BLaER1 treated with 17β-estradiol and CSF1 and Interleukin-3, amounts not matched to agents 10 nM and 100 nM (cell line): Measurements from ENCODE around the gene CACNA2D3.

Experiments used
- H3K27ac ChIP-seq, 11 experiments: shearing (Covaris generic); formaldehyde crosslinking; 2 replicates each; pipeline ENCODE4 v1.8.1; 2022
- H3K27me3 ChIP-seq, 11 experiments: shearing (Covaris generic); formaldehyde crosslinking; 2 replicates each; pipeline ENCODE4 v1.8.1; 2022
- H3K36me3 ChIP-seq, 11 experiments: shearing (Covaris generic); formaldehyde crosslinking; 2 replicates each; pipeline ENCODE4 v1.8.1; 2022
- H3K4me1 ChIP-seq, 10 experiments: shearing (Covaris generic); formaldehyde crosslinking; 2 replicates each; pipeline ENCODE4 v1.8.1; 2022
- H3K4me2 ChIP-seq, 11 experiments: shearing (Covaris generic); formaldehyde crosslinking; 2 replicates each; pipeline ENCODE4 v1.8.1; 2022
- H3K4me3 ChIP-seq, 10 experiments: shearing (Covaris generic); formaldehyde crosslinking; 2 replicates each; pipeline ENCODE4 v1.8.1; 2022
- H3K9ac ChIP-seq, 11 experiments: shearing (Covaris generic); formaldehyde crosslinking; 2 replicates each; pipeline ENCODE4 v1.8.1; 2022
- H3K9me3 ChIP-seq, 11 experiments: shearing (Covaris generic); formaldehyde crosslinking; replicated peaks in 1 of 11; 2 replicates each; pipeline ENCODE4 v1.8.1; 2022
- H4K20me1 ChIP-seq, 11 experiments: shearing (Covaris generic); formaldehyde crosslinking; 2 replicates each; pipeline ENCODE4 v1.8.1; 2022
- Cebpa-rat ChIP-seq, 11 experiments: shearing (Covaris generic); IDR thresholded peaks; 2 replicates each; pipeline ENCODE4 v1.8.1; 2022

CACNA2D3 gene

DNA sequence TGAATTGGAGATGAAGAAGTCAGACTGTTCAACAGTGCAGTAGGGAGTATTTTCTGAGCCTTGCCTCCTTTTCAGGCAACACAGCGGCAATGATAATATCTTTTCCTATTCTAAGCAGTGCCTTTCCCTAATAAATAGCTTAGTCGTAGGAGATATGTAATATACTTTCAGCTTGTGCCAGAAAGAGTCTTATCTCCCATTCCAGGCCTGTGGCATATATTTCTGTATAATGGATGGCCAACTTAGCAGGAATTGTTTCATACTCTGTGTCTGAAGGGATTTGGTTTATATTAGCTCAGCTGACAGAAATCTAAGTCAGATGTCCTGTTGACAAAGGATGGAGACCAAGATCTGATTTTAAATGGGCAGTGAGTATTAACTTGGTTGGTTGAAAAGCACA, 397.1 kb downstream of the CACNA2D3 start:
- H3K4me2 ChIP-seq, result peak overlapping the region in 2 of 11 experiments; percentile 29 to 54; a peak in 2 of 22 replicates
- H3K9ac ChIP-seq, result no peak overlapping the region
- no peak overlapping the region for H3K4me3 ChIP-seq
- H3K4me1 ChIP-seq, result peaks cover 0 to 14% (median 10%) of the 10 kb centered on the region in 10 experiments; a peak in 10 of 20 replicates
- no peaks in the 10 kb centered on the region; a peak in 1 of 22 replicates for H3K36me3 ChIP-seq
- H3K27ac ChIP-seq, result no peak overlapping the region
- H3K27me3 ChIP-seq, result no peaks in the 10 kb centered on the region
- H3K9me3 ChIP-seq, result peaks cover 0 to 44% (median 7%) of the 10 kb centered on the region in 11 experiments; a peak in 8 of 22 replicates
- no peaks in the 10 kb centered on the region for H4K20me1 ChIP-seq
- TF ChIP-seq Cebpa-rat (IDR thresholded peaks at IDR 0.05), result no peak

GRCh38 chr3:54520060-54520459, 397.7 kb downstream of the CACNA2D3 start:
- peaks cover 0 to 49% (median 7%) of the 10 kb centered on the region in 11 experiments; a peak in 11 of 22 replicates for H3K9me3 ChIP-seq
- no peak overlapping the region for H3K9ac ChIP-seq
- H3K4me3 ChIP-seq, result no peak overlapping the region
- H3K4me1 ChIP-seq, result peaks cover 0 to 14% (median 10%) of the 10 kb centered on the region in 10 experiments; a peak in 10 of 20 replicates
- H4K20me1 ChIP-seq, result no peaks in the 10 kb centered on the region
- no peak for TF ChIP-seq Cebpa-rat (IDR thresholded peaks at IDR 0.05)
- no peaks in the 10 kb centered on the region for H3K27me3 ChIP-seq
- H3K36me3 ChIP-seq, result no peaks in the 10 kb centered on the region; a peak in 1 of 22 replicates
- no peak overlapping the region for H3K27ac ChIP-seq
- H3K4me2 ChIP-seq, result no peak overlapping the region

DNA sequence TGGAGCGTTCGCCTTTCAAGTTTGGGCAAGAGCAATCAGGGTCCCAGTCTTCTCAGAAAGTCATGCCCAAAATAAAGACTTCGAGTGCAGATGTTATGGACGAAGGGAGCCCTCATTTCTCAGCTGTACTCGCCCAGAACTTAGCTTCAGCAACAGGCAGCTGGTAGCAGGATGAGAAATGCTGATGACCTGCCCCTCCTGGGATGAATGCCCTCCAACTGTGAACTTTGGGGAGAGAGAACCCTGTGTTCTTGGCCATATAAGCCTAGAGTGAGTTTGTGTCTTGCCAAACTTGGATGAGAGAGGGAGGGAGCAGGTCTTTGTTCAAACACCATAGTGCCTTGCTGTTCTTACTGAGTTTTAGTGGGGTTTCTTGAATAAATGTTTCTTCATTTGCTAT, 405.2 kb downstream of the CACNA2D3 start:
- Histone ChIP-seq H3K4me3 (no peak overlapping the region), H3K4me2 (no peak overlapping the region), H3K4me1 (peaks cover 8 to 12% (median 11%) of the 10 kb centered on the region in 10 experiments; a peak in 18 of 20 replicates), H3K9me3 (peaks cover 9 to 40% (median 18%) of the 10 kb centered on the region in 11 experiments; a peak in 20 of 22 replicates), H3K9ac (no peak overlapping the region), H3K27me3 (no peaks in the 10 kb centered on the region), H4K20me1 (no peaks in the 10 kb centered on the region), H3K27ac (no peak overlapping the region), H3K36me3 (no peaks in the 10 kb centered on the region; a peak in 2 of 22 replicates)
- TF ChIP-seq Cebpa-rat (IDR thresholded peaks at IDR 0.05), result no peak

- Histone ChIP-seq H3K4me2 (no peak overlapping the region), H3K27ac (no peak overlapping the region), H3K9ac (no peak overlapping the region), H3K27me3 (no peaks in the 10 kb centered on the region), H4K20me1 (no peaks in the 10 kb centered on the region), H3K4me1 (peaks cover 8 to 12% (median 11%) of the 10 kb centered on the region in 10 experiments; a peak in 18 of 20 replicates), H3K36me3 (no peaks in the 10 kb centered on the region; a peak in 1 of 22 replicates), H3K9me3 (peaks cover 9 to 36% (median 17%) of the 10 kb centered on the region in 11 experiments; a peak in 20 of 22 replicates), H3K4me3 (no peak overlapping the region)
- TF ChIP-seq Cebpa-rat (IDR thresholded peaks at IDR 0.05), result no peak
Observed at GRCh38 chr3:54527953-54528352, 405.6 kb downstream of the CACNA2D3 start.

- Histone ChIP-seq H3K4me1 (peaks cover 8 to 16% (median 11%) of the 10 kb centered on the region in 10 experiments; a peak in 18 of 20 replicates), H3K27me3 (no peaks in the 10 kb centered on the region), H4K20me1 (no peaks in the 10 kb centered on the region), H3K4me3 (no peak overlapping the region), H3K9ac (no peak overlapping the region), H3K4me2 (no peak overlapping the region), H3K36me3 (no peaks in the 10 kb centered on the region; a peak in 1 of 22 replicates), H3K27ac (no peak overlapping the region), H3K9me3 (peaks cover 9 to 30% (median 17%) of the 10 kb centered on the region in 11 experiments; a peak in 20 of 22 replicates)
- TF ChIP-seq Cebpa-rat (IDR thresholded peaks at IDR 0.05), result no peak
Observed at GRCh38 chr3:54528668-54529067, 406.3 kb downstream of the CACNA2D3 start.

GRCh38 chr3:54530091-54530490, 407.7 kb downstream of the CACNA2D3 start:
- no peak for TF ChIP-seq Cebpa-rat (IDR thresholded peaks at IDR 0.05)
- Histone ChIP-seq H3K36me3 (no peaks in the 10 kb centered on the region; a peak in 1 of 22 replicates), H3K9me3 (peaks cover 9 to 20% (median 17%) of the 10 kb centered on the region in 11 experiments; a peak in 20 of 22 replicates), H3K27me3 (no peaks in the 10 kb centered on the region), H3K9ac (no peak overlapping the region), H3K4me1 (peaks cover 9 to 20% (median 15%) of the 10 kb centered on the region in 10 experiments; a peak in 18 of 20 replicates), H3K4me2 (no peak overlapping the region), H3K27ac (no peak overlapping the region), H3K4me3 (no peak overlapping the region), H4K20me1 (no peaks in the 10 kb centered on the region)

- Histone ChIP-seq H3K4me3 (no peak overlapping the region), H3K27me3 (no peaks in the 10 kb centered on the region), H3K9me3 (peaks cover 7 to 11% (median 9%) of the 10 kb centered on the region in 11 experiments; a peak in 20 of 22 replicates), H3K9ac (no peak overlapping the region), H3K4me1 (peaks cover 9 to 20% (median 15%) of the 10 kb centered on the region in 10 experiments; a peak in 18 of 20 replicates), H4K20me1 (no peaks in the 10 kb centered on the region), H3K27ac (no peak overlapping the region), H3K36me3 (no peaks in the 10 kb centered on the region), H3K4me2 (peak overlapping the region in 7 of 11 experiments; percentile 5 to 36 (median 34); a peak in 11 of 22 replicates)
- TF ChIP-seq Cebpa-rat (IDR thresholded peaks at IDR 0.05), result no peak
Observed at GRCh38 chr3:54530944-54531343, 408.6 kb downstream of the CACNA2D3 start.

DNA sequence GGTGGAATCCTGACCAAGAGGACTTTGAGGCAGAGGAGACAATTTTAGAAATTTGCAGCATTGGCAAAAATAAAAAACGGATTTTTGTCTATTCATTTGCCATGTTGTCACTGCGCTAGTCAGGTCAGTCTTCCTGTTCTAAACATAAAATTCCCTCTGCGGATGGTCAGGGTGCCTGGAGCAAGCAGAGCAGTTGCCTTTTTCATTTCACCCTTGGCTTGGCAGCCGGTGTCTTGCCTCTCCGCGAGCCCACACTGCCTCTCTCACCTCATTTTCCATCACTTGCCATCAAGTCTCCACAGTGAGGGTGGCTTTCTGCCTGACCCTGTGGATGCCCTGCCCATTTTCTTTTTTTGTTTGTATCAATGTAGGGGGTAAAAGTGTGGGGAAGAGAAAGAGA, 409.4 kb downstream of the CACNA2D3 start:
- peak overlapping the region; percentile 4 to 40 (median 33); a peak in 18 of 22 replicates for H3K4me2 ChIP-seq
- TF ChIP-seq Cebpa-rat (IDR thresholded peaks at IDR 0.05), result no peak
- H3K4me3 ChIP-seq, result no peak overlapping the region
- peaks cover 0 to 4% (median 3%) of the 10 kb centered on the region in 11 experiments; a peak in 13 of 22 replicates for H3K9me3 ChIP-seq
- no peak overlapping the region for H3K9ac ChIP-seq
- H3K36me3 ChIP-seq, result no peaks in the 10 kb centered on the region
- no peaks in the 10 kb centered on the region for H4K20me1 ChIP-seq
- no peak overlapping the region for H3K27ac ChIP-seq
- H3K27me3 ChIP-seq, result no peaks in the 10 kb centered on the region
- H3K4me1 ChIP-seq, result peaks cover 9 to 20% (median 15%) of the 10 kb centered on the region in 10 experiments; a peak in 18 of 20 replicates

GRCh38 chr3:54533856-54534255, 411.5 kb downstream of the CACNA2D3 start:
- Histone ChIP-seq H3K9me3 (no peaks in the 10 kb centered on the region), H3K27me3 (no peaks in the 10 kb centered on the region), H3K27ac (no peak overlapping the region), H3K36me3 (no peaks in the 10 kb centered on the region), H3K4me2 (peak overlapping the region in 3 of 11 experiments; percentile 4 to 31 (median 17); a peak in 2 of 22 replicates), H3K4me3 (no peak overlapping the region), H3K4me1 (peaks cover 9 to 28% (median 17%) of the 10 kb centered on the region in 10 experiments; a peak in 18 of 20 replicates), H4K20me1 (no peaks in the 10 kb centered on the region), H3K9ac (no peak overlapping the region)
- TF ChIP-seq Cebpa-rat (IDR thresholded peaks at IDR 0.05), result no peak
